Measurements from ENCODE around the gene ICAM1.

GRCh38 chr19:10246511-10246910 lies 24.4 kb upstream of the ICAM1 start:
- no peak for TF ChIP-seq CTCF (IDR thresholded peaks at IDR 0.05)
- no peak for TF ChIP-seq POLR2A (IDR thresholded peaks at IDR 0.05)
- no peak for TF ChIP-seq POLR2AphosphoS5 (IDR thresholded peaks at IDR 0.05)

Measured in prostate gland (tissue), 2 donors.